Hippocampal formation (tissue), 2 donors: ENCODE results near the gene AGAP4.
"Not testable (repeated sequence)": the region's sequence is repeated elsewhere in the genome, so short reads cannot be mapped to it uniquely, and the experiment has no call there.

Source experiments
- DNase-seq, 2 donors: peaks; one replicate each; lab custom pipeline; 2025; lab: John Stamatoyannopoulos, UW

AGAP4 gene

DNA sequence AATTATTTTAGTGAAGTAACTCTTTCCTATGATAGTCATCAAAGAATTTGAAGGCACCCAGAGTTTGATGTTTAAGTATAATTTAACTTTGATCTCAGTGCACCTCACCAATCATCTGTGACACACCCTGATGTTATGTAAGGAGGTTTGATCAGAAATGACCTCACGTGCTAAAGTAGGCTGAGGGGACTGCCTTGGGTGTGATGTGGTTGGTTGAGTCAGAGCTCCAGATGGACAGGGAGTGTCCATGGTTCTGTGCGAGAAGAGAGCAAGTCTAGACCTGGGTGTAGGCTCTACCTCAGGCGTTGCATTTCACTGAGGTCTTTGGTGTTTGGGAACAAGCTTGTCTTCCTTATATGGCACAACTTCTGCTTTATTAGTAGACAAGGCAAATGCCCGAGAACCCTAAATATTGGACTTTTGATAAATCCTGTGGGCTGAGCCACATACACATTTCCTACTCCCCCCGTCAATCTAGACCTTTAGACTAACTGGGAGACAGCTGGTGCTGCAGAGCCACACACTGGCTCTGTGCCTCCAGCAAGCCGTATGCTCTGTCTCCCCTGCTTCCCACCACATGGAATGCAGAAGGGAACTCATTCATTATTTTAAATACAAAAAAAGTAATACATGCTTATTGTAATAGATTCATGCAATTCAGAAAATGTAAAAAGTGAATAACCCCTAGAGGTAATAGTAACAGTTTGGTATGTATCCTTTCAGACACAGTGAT lies 56.4 kb downstream of the AGAP4 start:
- DNase-seq, result not testable (repeated sequence)

DNA sequence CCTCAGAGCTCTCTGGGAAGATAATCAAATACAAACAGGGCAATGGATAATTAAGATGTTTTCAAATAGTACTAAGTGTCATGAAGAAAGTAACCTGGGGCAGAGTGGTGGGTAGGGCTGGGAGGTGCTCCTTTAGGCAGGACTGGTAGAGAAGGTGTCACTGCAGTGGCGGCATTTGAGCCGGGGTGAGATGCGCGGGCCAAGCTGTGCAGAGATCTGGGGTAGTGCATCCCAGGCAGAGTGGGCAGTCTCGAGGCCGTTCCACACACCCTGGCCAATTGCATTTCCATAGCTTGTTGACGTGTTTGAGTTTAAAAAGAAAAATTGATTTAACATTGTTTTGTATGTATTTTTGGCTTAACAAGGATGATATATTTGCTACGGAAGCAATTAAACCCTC lies 57.3 kb downstream of the AGAP4 start:
- DNase-seq, result not testable (repeated sequence)

DNA sequence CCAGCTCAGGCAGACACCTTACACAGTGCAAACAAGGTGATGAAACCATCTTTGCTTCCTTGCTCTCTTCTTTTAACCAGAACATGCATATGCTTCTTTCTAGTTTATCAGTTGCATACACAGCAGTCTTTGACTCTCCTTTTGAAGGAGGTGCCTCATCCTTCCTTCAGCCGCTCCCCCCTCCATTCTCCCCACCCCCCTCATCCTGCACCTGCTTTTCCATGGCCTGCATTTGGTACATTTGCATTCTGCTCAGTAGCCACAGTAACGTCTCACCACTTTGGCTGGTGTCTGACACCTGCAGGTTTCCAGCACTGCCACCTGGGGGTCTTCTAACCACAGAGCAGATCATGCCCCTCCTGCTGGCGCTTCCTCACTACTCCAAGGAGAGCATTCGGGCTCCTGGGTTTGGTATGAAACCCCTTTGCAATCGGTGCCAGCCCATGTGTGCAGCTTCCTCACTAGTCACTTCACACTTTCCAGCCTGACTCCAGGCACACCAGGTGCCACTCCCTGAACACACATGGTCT lies 60.0 kb downstream of the AGAP4 start:
- DNase-seq, result not testable (repeated sequence)

DNA sequence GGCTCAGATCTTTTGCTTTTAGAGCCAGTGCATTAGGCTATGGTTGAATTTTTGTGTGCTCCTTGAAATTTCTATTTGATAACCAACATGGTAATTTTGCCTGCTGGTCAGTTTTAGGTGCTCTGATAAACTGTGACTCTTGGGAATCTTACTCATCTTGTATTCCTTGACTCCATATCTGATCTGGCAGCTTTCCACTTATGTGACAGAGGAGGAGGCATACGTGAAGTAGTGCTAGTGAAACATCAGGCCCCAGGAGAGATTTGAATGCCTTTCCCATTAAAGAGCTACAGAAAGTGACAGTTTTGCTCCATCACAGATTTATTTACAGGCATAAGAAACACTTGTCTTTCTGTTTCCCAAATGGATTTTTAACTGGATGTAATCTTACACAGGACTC lies 61.1 kb downstream of the AGAP4 start:
- DNase-seq, result not testable (repeated sequence)
